Neutrophil (primary cell): Measurements from ENCODE around the gene ACVR1.

Source experiments
- H3K27ac ChIP-seq: fragments of 200-600 bp; sonication (generic); 2 replicates; pipeline ENCODE4 v1.5.1; 2016; ENCODE audit warnings: mild to moderate bottlenecking, moderate library complexity
- H3K27me3 ChIP-seq: fragments of 200-600 bp; sonication (generic); 2 replicates; pipeline ENCODE4 v1.6.0; 2016; ENCODE audit warnings: mild to moderate bottlenecking
- H3K36me3 ChIP-seq: fragments of 200-600 bp; sonication (generic); 2 replicates; pipeline ENCODE4 v1.5.1; 2017
- H3K4me1 ChIP-seq, 2 experiments: fragments of 200-600 bp in 1 of 2; sonication (generic) in 1 of 2; 1 replicate in 1 of 2; 2 replicates in 1 of 2; pipeline versions ENCODE4 v1.5.1 to v1.6.1; 2013 to 2016; ENCODE audit warnings: low read depth in 1 of 2, low read length in 1 of 2, mild to moderate bottlenecking in 1 of 2, moderate library complexity in 1 of 2; ENCODE audit not compliant: control insufficient read depth in 1 of 2, insufficient read depth in 1 of 2
- H3K4me3 ChIP-seq, 2 experiments: fragments of 200-600 bp in 1 of 2; sonication (generic) in 1 of 2; 1 replicate in 1 of 2; 2 replicates in 1 of 2; pipeline ENCODE4 v1.5.1; 2013 to 2016; ENCODE audit warnings: low read depth in 1 of 2, low read length in 1 of 2, mild to moderate bottlenecking in 1 of 2, moderate library complexity in 1 of 2
- H3K9me3 ChIP-seq: fragments of 200-600 bp; sonication (generic); 2 replicates; pipeline ENCODE4 v1.5.1; 2016
- CTCF ChIP-seq: fragments of 200-600 bp; sonication (generic); IDR thresholded peaks from 2 replicates; pipeline ENCODE4 v1.5.1; 2016; ENCODE audit warnings: antibody characterized with exemption

ACVR1 gene

GRCh38 chr2:157789256-157789655, 86.9 kb downstream of the ACVR1 start:
- Histone ChIP-seq H3K27ac (no peak overlapping the region), H3K4me1 (no peaks in the 10 kb centered on the region), H3K4me3 (no peak overlapping the region), H3K9me3 (no peaks in the 10 kb centered on the region), H3K36me3 (no peaks in the 10 kb centered on the region), H3K27me3 (no peaks in the 10 kb centered on the region)
- no peak for TF ChIP-seq CTCF

DNA sequence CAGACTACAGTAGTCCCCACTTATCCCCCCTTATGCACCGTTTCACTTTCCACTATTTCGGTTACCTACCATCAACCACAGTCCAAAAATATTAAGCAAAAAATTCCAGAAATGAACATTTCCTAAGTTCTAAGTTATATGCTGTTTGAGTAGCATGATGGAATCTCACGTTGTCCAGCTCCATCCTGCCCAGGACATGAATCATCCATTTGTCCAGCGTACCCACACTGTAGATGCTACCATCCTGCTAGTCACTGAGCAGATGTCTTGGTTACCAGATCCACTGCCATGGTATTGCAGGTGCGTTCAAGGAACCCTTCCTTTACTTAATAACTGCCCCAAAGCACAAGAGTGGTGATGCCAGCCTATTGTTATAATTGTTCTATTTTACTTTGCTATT, 87.9 kb downstream of the ACVR1 start:
- no peaks in the 10 kb centered on the region for H3K36me3 ChIP-seq
- no peaks in the 10 kb centered on the region for H3K27me3 ChIP-seq
- no peak overlapping the region for H3K27ac ChIP-seq
- TF ChIP-seq CTCF = no peak
- H3K4me3 ChIP-seq = no peak overlapping the region
- no peaks in the 10 kb centered on the region for H3K9me3 ChIP-seq
- no peaks in the 10 kb centered on the region for H3K4me1 ChIP-seq

GRCh38 chr2:157787364-157787938, 88.7 kb downstream of the ACVR1 start:
- H3K9me3 ChIP-seq = no peaks in the 10 kb centered on the region
- no peak overlapping the region for H3K4me3 ChIP-seq
- no peaks in the 10 kb centered on the region for H3K27me3 ChIP-seq
- no peaks in the 10 kb centered on the region for H3K36me3 ChIP-seq
- no peak overlapping the region for H3K27ac ChIP-seq
- H3K4me1 ChIP-seq = no peaks in the 10 kb centered on the region
- no peak for TF ChIP-seq CTCF

DNA sequence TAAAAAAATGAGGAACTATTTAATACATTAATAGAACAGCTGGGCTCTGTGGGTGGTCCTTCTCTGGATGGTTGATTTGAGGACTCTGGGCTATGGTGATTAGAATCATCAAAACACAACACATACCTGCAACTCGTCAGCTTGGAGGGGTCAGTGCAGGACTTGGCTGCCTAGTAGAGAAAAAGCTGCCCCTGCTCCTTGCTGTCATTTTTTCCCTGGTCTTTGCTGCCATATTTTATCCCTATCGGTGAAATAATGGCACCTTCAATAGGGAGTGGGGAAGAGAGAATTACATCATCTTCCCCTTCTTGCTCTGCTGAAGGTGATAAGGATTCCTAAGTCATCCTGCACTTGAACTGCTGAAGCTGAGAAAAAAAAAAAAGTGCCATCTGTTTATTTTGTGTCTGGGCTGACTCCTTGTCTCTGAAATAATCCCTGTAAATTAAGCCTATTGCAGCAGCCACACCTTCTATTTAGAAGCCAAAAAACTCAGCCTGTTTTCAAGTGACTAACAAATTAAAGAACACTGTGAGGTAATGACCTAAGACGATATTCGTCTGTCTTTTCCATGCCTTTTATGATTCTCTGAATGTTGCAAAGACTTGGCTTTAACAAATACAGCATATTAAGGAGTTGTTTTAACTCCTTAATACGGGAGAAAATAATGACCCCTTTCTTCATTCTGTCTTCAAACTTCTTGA, 89.3 kb downstream of the ACVR1 start:
- no peak for TF ChIP-seq CTCF
- Histone ChIP-seq H3K4me3 (no peak overlapping the region), H3K36me3 (no peaks in the 10 kb centered on the region), H3K9me3 (no peaks in the 10 kb centered on the region), H3K27me3 (no peaks in the 10 kb centered on the region), H3K4me1 (no peaks in the 10 kb centered on the region), H3K27ac (no peak overlapping the region)

DNA sequence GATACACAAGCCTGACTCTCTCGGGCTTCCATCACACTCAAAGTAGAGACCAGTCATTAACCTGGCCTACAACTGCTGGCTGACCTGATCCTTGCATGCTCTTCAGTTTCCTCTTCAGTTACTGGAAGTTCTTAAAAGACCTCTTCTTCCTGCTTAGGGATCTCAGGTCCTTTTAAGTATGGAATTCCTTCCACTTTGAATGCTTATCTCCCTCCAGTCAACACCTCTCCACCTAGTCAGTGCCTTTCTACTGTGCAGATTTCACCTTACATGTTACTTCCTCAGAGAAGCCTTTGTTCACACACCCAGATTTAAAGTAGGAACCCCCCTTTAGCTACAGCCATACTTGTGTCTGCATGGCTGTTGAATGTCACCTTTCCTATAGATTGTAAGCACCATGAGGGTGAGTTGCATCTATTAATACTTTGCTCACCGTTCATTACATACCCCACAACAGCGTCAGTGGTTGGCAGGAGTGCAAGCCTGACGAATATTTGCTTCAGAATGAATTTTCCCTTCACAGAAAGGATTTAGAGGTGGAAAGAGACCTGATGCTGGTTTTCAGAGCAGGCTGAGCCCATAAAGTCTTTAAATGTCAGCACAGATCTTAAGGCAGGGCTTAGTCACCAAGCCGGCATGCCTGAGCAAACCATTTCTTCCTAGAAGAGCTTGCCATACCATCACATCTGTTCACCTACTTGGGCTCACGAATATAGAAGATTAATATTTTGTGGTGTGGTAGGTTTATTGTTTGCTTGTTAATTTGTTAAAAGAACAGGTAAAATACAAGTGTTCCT, 90.1 kb downstream of the ACVR1 start:
- no peak for TF ChIP-seq CTCF
- H3K27me3 ChIP-seq = no peaks in the 10 kb centered on the region
- no peaks in the 10 kb centered on the region for H3K36me3 ChIP-seq
- H3K27ac ChIP-seq = no peak overlapping the region
- no peaks in the 10 kb centered on the region for H3K4me1 ChIP-seq
- H3K9me3 ChIP-seq = no peaks in the 10 kb centered on the region
- H3K4me3 ChIP-seq = no peak overlapping the region
